Inflammatory macrophage treated with lipopolysaccharide for 1 hour (primary cell): Measurements from ENCODE around the gene MTA2.
A peak's percentile ranks its signal among the peaks of the same experiment; 100 is the strongest.
"Not testable (repeated sequence)": the region's sequence is repeated elsewhere in the genome, so short reads cannot be mapped to it uniquely, and the experiment has no call there.

Source experiments
- DNase-seq, 2 donors: peaks; one replicate each; pipeline ENCODE4 v3.0.0-alpha.2; 2020 to 2022

The MTA2 gene

GRCh38 chr11:62592146-62592815 lies 9.4 kb downstream of the MTA2 start:
- no peak for DNase-seq

- DNase-seq = peak; percentile 99
These were observed 10.1 kb downstream of the MTA2 start, which contains the start of gene TUT1 for GRCh38 chr11:62591448-62592145. TSS of gene TUT1 (minus strand) at chr11:62591523. CDS start at chr11:62591485, 38 bp downstream.

GRCh38 chr11:62588966-62589637 lies 12.6 kb downstream of the MTA2 start:
- no peak for DNase-seq

DNA sequence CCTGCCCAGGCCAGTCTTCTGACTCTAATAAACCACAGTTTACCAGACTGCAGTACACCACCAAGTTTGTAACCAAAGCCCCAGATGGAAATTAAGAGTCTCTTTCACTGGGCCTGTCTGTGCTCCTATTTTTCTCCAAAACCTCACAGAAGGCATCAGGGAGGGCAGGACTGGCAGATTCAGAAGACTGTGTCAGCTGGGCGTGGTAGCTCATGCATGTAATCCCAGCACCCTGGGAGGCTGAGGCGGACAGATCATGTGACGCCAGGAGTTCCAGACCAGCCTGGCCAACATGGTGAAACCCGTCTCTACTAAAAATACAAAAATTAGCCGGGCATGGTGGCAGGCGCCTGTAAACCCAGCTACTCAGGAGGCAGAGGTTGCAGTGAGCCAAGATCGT lies 16.3 kb downstream of the MTA2 start:
- not testable (repeated sequence) for DNase-seq

DNA sequence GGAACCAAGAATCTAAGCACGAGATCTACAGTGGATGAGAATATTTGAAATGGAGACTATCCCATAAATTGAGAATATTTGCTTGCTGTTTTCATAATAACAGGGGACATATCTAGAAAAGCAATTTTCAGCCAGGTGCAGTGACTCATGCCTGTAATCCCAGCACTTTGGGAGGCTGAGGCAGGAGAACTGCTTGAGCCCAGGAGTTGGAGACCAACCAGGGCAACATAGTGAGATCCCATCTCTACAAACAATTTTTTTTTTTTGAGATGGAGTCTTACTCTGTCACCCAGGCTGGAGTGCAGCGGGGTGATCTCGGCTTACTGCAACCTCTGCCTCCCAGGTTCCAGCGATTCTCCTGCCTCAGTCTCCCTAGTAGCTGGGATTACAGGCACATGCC lies 19.9 kb downstream of the MTA2 start:
- not testable (repeated sequence) for DNase-seq

GRCh38 chr11:62580959-62581715 lies 20.5 kb downstream of the MTA2 start:
- DNase-seq = no peak

DNA sequence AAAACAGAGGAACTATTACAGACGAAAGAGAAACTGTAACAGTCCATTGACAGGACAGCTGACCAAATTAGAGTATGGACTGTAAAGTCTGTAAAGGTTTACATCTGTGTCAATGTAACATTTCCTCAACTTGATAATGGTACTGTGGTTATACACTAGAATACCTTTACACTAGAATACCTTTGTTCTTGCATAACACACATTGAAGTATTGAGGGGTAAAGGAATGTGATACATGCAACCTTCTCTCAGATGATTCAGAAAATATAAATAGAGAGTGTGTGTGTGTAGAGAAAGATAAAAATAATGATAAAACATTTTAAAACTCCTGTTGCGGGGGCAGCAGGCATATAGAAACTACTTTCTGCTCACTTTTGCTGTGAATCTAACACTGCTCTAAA lies 22.4 kb downstream of the MTA2 start:
- DNase-seq = no peak

DNA sequence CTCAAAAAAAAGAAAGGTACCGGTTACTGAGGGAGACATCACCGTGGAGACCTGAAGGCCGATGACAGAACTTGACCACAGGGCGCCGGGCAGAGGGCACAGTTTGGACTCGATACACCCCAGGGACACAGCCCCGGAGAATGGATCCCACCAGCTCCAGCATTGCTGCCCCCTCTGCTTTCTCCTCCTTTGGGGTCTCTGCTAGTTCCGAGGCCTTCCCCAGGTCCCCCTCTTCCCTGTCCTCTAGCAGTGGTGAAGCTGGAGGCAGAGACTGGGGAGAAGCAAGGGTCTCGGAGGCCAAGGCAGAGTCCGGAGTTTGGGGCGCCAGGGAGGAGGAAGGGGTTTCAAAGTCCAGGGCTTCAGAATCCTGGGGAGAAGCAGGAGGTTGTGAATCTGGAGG lies 23.1 kb downstream of the MTA2 start:
- no peak for DNase-seq

GRCh38 chr11:62577046-62577714 lies 24.5 kb downstream of the MTA2 start:
- DNase-seq = peak; percentile 94 to 98

- DNase-seq = no peak
These were observed 25.8 kb downstream of the MTA2 start for GRCh38 chr11:62575837-62576236.

- DNase-seq = no peak
These were observed 26.5 kb downstream of the MTA2 start for GRCh38 chr11:62575156-62575555.

GRCh38 chr11:62574363-62575071 lies 27.1 kb downstream of the MTA2 start:
- peak in 1 of 2 donors; percentile 58 for DNase-seq

- peak; percentile 99 to 100 for DNase-seq
These were observed 27.9 kb downstream of the MTA2 start, which contains the start of gene EEF1G for GRCh38 chr11:62573592-62574362. TSS of gene EEF1G (minus strand) at chr11:62573891. CDS start at chr11:62573842, 49 bp downstream.

DNA sequence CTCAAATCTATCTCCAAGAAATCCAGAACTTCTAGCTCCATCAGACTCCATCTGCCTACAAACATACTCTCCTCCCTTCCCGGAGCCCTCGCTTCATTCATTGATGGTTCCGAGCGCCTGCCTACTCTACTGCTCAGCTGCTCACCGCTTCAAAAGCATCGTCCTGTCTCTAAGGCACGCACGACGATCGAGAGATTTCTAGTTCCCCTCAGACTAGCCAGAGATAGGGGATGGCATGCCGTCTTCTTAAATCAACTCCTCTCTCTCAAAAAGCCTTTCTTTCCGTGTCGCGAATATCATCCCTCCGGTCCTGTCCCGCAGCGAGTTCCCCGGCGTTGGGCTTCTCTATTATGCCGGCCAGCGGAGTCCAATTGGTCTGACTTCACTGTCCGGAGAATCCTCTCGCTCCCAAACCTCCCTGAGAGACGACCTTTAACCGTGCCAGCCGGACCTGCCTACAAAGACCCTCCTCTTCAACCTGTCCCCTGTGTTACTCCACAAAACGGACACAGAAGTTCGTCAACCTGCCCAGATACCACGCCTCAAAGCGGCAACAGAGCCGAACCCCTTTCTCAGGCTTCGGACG lies 28.6 kb downstream of the MTA2 start:
- DNase-seq = peak in 1 of 2 donors; percentile 20

DNA sequence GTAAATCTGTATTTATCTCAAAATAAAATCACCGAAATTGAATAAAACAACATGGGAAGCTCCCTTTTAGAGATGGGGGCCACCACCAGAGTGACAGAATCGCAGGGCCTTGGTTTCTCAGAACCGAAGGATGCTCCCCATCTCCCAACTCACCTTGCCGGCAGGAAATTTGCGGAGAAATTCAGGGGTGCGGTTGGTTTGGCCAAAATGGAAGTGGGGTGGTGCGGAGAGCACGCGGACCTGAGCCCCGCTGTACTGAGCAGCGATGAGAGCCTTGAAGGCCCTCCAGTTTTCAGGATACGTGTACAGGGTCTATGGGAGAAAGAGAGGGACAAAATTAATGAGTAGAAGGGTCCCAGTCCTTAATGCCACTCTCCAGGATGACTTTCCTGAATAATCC lies 29.2 kb downstream of the MTA2 start:
- DNase-seq = no peak

GRCh38 chr11:62571493-62571892 lies 30.2 kb downstream of the MTA2 start:
- not testable (repeated sequence) for DNase-seq

- DNase-seq = not testable (repeated sequence)
These were observed 30.8 kb downstream of the MTA2 start for GRCh38 chr11:62570903-62571302.

GRCh38 chr11:62569611-62570010 lies 32.1 kb downstream of the MTA2 start:
- no peak for DNase-seq

- no peak for DNase-seq
These were observed 34.5 kb downstream of the MTA2 start for GRCh38 chr11:62567018-62567633.

- DNase-seq = no peak
These were observed 35.4 kb downstream of the MTA2 start for GRCh38 chr11:62566247-62566646.
